Caki2 (cell line): ENCODE measurements around the gene UBAP1L. TPM values are rescaled to one million over a fixed set of nuclear protein-coding genes. Genes with fewer than 3 reads are reported as not detected.
A peak's percentile ranks its signal among the peaks of the same experiment; 100 is the strongest.

Experiments
- DNase-seq: peaks from one replicate; pipeline ENCODE4 v3.0.0-alpha.2; 2015; ENCODE audit warnings: low read depth
- in situ Hi-C: cut with HindIII; loops from 2 replicates; pipeline ENCODE4 v1.10.0; 2016; ENCODE audit warnings: low sequenced_read_pairs, low pct_unique_long_range_greater_than_20kb, mixed read lengths
- total RNA-seq: library from RNA; depleted of rRNA; stranded (reverse); fragments of >200 nt; shearing (Covaris generic); gene quantifications from 2 replicates; pipeline ENCODE4 v1.2.3, GENCODE V29; 2014; ENCODE audit warnings: low replicate concordance

The UBAP1L gene
- total RNA-seq, 1 experiment from 2014 or later, result not detected

DNA sequence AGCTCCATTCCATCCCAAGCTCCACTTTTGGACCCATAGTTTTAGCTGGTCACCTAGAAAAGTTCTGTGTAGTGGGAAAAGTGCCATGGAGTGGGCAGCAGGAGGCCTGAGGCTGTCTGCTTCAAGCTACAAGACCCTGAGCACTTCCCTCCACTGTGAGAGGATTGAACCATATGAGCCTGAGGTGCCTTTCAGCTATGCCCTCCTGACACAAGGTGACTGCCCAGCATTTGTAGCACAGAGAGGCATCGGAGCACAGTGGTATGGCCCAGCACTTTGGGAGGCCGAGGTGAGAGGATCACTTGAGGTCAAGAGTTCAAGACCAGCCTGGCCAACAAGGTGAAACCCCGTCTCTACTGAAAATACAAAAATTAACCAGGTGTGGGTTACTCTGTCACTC is 42.4 kb downstream of the UBAP1L start:
- DNase-seq, result no peak
- in situ Hi-C loops, result no loop called here

DNA sequence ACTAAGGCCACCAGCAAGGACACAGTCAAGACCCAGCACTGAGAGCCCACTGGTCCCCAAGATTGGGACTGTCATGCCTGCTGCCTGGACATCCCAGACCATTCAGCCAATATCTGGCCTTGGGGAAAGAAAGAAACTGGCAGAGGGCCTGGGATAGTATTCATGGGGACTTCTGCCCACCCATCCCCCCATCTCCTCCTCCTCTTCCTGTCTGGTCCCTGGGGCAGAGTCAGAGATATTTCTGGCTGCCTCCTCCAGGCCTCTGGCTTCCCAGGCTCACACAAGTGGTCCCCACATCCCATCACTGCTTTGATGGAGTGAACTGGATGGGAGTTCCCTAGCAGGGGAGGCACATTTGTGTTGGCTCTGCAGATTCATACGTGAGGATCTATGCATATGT is 43.0 kb downstream of the UBAP1L start:
- in situ Hi-C loops, result no loop called here
- DNase-seq, result no peak

DNA sequence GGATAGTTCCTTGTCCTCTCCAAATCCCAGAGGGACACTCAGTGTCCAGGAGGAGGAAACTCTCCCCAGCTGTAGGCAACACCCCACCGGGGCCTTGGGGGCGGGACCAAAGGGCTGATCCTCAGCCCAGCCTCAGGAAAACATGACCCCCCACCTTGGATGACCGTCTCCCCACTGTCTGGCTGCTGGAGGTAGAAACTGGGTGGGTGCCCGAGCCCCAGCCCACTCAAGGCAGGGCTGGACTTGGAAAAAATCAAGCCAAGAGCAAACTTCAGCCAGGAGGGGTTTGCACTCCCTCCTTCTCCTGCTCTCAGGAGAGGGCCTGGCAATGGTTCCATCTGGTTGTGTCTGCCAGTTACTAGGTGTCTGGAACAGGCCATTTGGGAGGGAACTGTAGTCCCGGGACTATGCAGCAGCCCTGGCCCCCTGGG is 43.6 kb downstream of the UBAP1L start:
- in situ Hi-C loops, result no loop called here
- no peak for DNase-seq

DNA sequence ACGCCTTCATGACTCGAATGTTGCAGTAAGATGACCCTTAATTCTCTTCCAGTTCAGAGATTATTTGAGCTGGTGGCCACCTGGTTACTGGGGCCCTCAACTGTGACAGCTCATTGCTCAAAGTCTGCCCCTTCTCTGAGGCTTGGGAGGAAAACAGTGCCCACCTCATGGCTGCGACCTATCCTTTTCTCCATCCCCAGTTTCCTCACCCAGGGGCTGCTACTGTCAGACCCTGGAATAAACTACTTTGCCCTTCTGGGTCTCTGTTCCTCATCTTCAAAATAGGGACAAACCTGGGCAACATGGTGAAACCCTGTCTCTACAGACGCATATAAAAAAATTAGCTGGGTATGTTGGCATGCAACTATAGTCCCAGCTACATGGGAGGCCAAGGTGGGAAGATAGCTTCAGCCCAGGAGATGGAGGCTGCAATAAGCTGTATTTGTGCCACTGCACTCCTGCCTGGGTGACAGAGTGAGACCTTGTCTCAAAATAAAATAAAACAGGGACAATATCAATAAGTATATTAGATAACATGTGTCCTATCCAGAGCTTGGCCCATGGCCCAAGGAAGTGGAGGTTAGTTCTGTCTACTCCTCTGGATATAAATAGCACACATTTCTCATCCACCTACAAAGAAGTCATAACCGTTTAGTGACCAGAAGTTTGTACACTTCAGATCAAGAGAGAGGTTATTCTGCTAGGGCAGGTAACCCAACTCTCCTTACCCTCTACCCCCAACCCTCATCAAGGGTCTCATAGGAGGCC is 45.0 kb downstream of the UBAP1L start:
- no peak for DNase-seq
- in situ Hi-C loops, result no loop called here

DNA sequence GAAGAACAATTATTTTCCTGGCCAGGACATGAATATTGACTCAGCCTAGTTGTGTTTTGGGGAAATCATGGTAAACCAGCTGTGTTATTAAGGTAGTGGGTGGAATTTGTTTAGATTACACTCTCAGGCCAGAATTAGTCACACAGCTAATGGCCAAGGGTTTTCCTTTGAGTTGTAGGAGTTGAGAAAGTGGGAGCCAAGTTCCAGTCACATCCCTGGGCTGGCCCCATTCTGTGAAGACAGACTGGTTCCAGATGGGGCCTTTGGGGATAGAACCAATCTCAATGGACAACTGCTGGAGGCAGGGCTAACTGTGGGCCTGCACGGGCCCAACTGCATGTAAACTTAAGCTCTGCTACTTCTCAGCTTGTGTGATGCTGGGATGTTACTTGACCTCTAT is 45.8 kb downstream of the UBAP1L start:
- DNase-seq, result no peak
- in situ Hi-C loops, result no loop called here

DNA sequence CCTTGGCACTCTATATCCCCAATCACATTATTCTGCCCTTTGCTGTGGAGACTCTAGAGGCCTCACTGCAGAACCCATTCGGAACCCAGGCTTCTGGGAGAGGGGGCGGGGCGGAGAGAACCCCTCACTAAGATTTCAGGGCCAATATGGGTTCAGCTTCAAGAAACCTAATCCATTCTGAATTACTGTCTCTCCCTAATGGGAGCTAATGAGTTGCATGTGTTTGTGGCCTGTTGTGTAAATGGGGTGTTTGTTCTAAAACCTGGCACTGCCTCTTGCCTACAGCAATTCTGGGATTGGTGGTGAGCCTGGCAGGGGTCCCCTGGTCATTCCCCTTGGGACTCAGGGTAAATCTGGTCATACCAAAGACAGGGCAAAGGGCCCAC is 46.6 kb downstream of the UBAP1L start:
- in situ Hi-C loops, result no loop called here
- no peak for DNase-seq

DNA sequence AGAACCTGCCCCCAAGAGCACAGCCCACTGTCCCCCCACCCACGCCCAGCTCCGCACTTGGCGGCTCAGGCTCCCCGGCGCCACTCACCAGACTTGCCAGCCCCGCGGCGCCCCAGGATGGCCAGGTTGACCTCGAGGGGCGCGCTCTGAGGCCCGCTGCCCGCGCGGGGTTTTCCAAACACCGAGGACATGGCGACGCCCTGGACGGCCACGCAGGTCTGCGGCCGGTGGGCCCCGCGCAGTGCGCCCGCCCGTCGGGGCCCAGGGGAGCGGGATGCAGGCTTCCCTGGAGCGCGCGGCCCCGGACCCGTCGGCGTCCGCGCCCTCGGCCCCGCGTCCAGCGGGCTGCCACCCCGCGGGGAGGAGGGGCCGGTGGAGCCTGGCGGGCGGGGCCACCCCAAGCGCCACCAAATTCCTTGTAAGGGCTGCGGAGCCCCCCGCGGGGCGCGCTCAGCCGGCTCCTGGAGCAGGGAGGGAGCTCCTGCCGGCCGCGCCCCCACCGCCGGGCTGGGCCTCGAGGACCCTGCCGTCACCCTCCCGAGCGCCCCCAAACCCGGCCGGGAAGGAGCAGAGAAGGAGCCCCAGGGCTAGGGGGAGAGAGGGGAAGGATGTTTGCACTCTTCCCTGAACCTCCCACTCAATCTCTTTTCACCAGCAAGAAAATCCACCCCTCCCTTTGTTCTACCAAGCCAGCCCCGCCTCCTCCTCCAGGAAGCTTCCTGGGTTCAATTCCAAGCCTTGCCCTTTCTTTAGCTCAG is 47.2 kb downstream of the UBAP1L start, which contains the start of gene RASL12:
RASL12 (minus strand) TSS at position 347 of the 758 bp plus-strand sequence; CDS start at position 191, 156 bp downstream.
- in situ Hi-C loops, result no loop called here
- DNase-seq, result no peak

DNA sequence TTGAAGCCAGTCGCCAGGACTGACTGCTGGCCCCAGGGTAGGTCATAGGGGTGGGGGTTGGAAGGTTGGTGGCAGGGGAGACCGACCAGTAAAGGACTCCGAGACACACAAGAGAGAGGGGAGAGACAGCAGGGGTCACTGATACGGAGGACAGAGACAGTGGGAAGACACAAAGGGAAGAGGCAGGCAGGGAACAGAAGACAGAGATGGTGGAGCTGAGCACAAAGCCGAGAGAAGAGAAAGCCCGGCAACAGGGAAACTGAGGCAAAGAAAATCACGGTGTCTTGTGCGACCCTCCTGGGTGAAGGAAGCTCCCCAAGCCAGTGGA is 47.7 kb downstream of the UBAP1L start:
- DNase-seq, result no peak
- in situ Hi-C loops, result no loop called here

DNA sequence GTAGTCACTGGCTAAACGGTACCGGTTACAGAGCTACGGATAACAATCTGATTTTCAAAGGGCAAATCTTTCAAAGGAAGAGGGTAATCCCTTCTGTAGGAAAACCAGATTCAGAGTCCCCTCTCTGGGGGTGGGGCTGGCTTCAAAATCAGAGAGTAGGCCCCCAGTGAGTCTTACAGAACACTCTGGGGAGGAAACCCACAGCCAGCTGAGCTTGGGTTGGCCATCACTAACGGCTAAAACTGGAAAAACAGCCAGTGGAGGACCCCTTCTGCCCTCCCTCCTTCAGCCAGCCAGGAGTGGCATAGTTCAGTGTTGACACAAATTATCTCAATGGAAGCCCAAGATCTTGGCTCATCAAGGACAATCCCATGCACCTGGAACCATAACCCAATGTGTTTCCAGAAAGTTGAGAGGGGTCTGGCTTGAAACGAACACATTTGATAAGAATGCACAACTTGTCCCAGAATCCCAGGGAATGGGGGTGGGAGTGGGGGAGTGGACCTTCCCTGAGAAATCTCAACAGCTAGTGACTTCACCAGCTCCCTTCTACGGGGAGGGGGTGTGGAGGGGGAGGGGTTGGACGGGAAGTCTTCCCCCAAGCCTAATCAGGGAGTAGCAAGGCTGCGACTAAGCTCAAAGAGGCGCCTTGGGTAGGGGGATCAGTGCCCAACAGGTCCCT is 48.2 kb downstream of the UBAP1L start:
- in situ Hi-C loops, result no loop called here
- DNase-seq, result no peak

DNA sequence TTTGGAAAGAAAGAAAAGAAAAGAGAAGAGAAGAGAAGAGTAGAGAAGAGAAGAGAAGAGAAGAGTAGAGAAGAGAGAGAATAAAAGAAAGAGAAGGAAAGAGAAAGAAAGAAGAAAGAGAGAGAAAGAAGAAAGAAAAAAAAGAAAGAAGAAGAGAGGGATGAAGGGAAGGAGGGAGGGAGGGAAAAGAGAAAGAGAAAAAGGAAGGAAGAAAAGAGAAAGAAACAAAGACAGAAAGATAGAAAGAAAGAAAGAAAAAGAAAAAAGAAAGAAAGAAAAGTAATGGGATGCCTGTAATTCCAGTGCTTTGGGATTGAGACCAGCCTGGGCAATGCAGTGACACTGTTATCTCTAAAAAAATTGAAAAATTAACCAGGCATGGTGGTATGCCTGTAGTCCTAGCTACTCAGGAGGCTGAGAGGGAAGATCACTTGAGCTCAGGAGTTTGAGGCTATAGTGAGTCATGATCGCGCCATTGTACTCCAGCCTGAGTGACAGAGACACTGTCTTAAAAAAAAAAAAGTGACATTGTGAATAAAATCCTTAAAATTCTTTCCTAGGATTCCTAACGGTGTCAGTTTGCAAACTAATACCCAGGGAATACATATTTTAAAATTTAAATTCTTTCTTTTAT is 48.9 kb downstream of the UBAP1L start:
- in situ Hi-C loops, result no loop called here
- peak; percentile 27 for DNase-seq

DNA sequence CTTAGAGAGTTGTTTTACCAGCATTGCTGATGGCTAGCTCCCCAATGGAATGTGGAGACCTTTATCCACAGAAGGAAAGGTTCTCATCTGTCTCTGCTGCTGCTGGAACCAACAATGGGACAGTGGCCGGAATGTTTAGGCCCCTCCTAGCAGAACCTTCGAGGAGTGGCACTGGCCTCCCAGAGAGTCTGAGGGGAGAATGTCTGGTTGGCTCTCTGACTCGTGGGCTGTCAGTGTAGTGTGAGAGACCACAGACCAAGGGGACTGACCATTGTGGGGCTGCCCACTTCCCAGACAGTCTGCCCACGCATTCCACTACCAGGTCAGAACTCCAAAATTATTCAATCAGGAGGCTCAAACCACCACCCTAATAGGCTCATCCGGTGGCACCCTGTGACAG is 52.3 kb downstream of the UBAP1L start:
- in situ Hi-C loops, result no loop called here
- no peak for DNase-seq

DNA sequence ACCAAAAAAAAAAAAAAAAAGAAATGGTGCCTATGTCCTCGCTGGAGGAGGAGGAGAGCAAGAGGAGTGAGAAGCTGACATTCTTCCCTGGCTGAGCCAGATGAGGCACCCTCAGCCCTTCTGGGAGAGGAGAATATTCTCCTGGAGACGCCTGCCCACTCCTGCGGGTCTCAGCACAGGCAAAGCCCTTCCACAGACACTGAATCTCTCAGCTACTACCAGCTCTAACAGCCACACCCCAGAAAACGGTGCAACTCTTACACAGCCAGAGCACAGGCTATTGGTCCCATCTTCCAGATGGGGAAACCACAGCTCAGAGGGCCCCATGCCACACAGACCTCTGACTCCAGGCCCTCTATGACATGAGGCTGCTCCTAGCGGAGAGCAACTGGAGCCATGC is 52.9 kb downstream of the UBAP1L start:
- in situ Hi-C loops, result no loop called here

DNA sequence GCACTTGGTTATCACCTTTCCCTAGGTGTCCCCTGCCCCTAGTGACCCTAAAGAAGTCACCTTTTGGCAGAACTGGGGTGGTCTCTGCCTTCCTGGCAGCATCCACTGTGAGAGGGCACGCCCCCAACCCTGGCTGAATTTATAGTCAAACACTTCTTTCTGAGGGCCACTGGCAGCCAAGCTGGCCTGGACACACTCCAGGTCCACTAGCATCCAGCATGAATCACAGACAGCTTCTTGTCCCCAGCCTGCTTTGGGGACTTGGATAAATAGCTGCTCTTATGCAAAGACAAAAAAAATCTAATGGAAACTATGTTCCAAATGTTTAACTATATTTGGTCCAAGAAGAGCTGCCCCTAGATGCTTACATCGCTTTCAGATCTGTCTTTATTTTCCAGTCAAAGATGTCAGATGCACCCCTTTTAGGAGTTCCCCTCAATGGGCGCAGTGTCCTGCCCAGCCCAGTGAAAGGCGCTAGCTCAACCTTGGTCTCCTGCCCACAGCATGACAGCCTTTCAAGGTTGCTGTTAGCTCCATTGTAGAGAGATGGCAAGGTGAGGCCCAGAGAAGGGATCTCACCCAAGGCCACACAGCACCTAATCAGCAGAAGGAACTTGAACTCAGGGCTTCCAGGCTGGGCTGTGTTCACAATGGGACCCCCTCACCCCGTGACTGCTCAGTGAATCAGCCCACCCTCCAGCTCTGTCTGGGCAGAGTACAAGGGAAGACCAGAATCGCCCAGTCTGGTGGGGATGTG is 54.2 kb downstream of the UBAP1L start:
- in situ Hi-C loops, result no loop called here
- DNase-seq, result no peak

More for the DNA sequence above, 52.9 kb downstream of the UBAP1L start:
- no peak for DNase-seq

DNA sequence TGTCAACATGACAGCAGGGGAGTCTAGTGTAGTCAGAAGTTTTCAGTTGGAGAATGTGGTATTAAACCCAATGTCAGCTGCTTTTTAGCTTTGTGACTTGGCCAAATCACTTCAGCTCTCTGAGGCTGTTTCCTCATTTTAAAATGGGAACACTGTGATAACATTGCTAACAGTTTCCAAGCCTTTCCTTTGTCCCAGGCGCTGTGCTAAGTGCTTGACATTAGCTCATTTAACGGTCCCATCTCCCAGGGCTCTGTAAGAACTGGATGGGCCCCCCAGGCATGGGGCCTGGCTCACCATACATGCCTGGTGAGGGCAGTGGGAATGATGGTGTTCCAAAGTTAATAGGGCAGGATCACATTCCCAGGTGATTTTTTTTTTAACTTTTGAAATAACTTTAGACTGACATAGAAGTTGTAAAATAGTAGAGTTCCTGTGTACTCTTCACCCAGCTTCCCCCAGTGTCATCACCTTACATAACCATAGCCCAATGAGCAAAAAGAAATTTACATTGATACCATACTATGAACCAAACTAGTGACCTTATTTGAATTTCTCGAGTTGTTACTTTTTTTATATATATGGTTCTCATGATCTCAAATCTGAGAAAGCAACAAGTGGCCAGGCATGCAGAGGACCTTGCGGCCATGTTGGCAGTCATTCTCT is 54.9 kb downstream of the UBAP1L start:
- no peak for DNase-seq
- in situ Hi-C loops, result no loop called here

DNA sequence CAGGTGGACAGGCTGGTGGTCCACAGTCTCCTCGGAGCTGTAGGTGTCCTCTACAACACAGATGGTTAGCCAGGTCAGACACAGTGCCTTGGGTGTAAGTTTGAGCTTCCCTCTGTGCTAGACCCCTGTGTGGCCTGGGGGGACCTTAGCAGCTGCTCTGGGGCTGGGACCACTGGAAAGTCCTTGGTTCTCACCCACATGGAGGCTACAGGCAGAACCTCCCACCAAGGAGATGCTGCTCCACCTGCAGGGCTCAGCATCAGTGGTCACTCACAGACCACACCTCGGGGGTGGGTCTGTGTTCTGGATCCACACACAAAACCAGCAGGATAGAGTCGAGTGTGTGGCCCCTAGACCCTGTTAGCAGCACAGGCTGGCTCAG is 55.6 kb downstream of the UBAP1L start:
- no peak for DNase-seq
- in situ Hi-C loops, result no loop called here

DNA sequence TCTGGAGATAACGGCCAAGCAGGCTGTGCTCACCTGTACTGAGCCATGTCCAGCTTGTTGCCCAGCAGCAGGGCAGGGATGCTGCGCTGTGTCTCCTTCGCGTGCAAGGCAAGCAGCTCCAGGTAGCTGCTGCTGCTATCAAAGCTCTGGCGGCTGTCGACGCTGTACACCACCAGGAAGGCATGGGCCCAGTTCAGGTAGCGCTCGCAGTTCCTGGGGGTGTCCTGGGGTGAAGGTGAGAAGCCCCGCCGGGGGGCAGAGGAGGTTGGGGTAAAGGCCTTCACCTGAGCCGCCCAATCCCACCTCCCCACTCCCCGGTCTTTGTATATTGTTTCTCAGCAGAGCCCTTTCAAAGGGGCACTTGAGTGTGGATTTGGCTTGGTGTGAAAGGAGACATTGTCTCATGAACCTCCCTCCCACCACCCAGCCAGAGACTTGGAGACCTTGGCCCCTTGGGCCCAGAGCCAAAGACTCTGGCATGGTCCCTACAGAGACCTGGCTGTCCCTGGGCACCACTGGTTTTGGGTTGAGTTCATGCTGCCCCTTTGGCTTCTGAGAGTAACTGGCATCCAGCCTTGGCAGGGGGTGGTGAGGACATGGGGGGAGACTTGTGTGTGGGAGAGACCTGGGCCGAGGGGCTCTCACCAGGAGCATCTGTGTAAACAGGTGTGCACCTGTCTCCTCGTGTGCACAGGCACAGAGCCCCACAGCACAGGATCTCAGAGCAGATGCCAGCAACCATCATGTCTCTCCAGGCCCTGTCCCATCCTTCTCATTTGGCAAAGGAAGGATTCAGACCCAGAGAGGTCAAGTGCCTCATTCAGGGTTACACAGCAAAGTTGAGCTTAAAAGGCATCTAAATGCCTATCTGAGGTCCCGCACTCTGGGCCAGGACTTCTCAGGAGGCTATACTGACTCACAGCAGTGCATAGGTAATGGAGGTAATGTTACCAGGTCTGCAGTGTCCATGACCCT is 56.3 kb downstream of the UBAP1L start:
- in situ Hi-C loops, result no loop called here
- no peak for DNase-seq

DNA sequence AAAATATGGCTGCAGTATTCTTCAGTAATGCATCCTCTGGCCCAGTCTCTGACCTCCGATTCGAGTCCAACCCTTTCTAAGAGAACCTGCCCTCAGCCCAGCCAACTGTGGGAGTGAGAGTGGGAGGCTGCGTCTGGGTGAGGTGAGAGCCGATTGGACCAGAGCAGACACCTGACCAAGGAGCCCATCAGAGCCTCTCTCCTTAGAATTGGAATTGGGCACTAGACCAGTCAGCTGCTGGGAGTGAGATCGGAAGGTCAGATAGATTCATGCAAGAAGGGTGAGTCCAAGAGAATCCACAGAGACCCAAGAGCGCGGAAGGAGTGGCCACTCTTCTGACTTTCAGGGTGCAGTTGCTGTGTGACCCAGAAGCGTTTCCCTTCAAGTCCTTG is 57.5 kb downstream of the UBAP1L start:
- in situ Hi-C loops, result no loop called here
- no peak for DNase-seq
